ENCODE results near the gene EXOG. TPM values are rescaled to one million over a fixed set of nuclear protein-coding genes. Genes with fewer than 3 reads are reported as not detected.

EXOG gene
- total RNA-seq: 1 to 10 TPM in 3 of 4 donors, under 1 TPM in 1; 0.34 to 3.9 (median 3.1) TPM

GRCh38 chr3:38496131-38496910 lies at the start of gene EXOG:
Gene EXOG (plus strand): TSS chr3:38496340. CDS start chr3:38496368, 28 bp downstream.
- TF ChIP-seq CTCF (IDR thresholded peaks at IDR 0.05) (peak in 1 of 3 donors; percentile 15), POLR2A (IDR thresholded peaks at IDR 0.05) (no peak)
- WGBS, 2 donors: 1% methylated on average over 26 to 53 of the region's 53 CpGs
- intact Hi-C loops (cut with DNase I; ENCODE audit: low total_unique reads): no loop called here
- H3K4me3 ChIP-seq (ENCODE audit: low read depth, poor library complexity, severe bottlenecking): peak within 1 kb of the TSS; percentile 53
- DNase-seq (ENCODE audit: low spot score in 2 of 2): peak; percentile 87 to 98

- DNase-seq (ENCODE audit: low spot score in 2 of 2): no peak
- intact Hi-C loops (cut with DNase I; ENCODE audit: low total_unique reads): no loop called here
- TF ChIP-seq CTCF (IDR thresholded peaks at IDR 0.05) (no peak), POLR2A (IDR thresholded peaks at IDR 0.05) (no peak)
- H3K4me3 ChIP-seq (ENCODE audit: low read depth, poor library complexity, severe bottlenecking): no peak overlapping the region
Observed at GRCh38 chr3:38446812-38447211, 49.3 kb upstream of the EXOG start.

- intact Hi-C loops (cut with DNase I; ENCODE audit: low total_unique reads): no loop called here
- no peak overlapping the region for H3K4me3 ChIP-seq (ENCODE audit: low read depth, poor library complexity, severe bottlenecking)
- WGBS, 2 donors: 96 to 99% methylated on average over 3 of the region's 3 CpGs
- no peak for TF ChIP-seq CTCF (IDR thresholded peaks at IDR 0.05)
- no peak for TF ChIP-seq POLR2A (IDR thresholded peaks at IDR 0.05)
- DNase-seq (ENCODE audit: low spot score in 2 of 2): no peak
Observed at GRCh38 chr3:38450853-38451252, 45.3 kb upstream of the EXOG start.

- TF ChIP-seq POLR2A (IDR thresholded peaks at IDR 0.05) (no peak), CTCF (IDR thresholded peaks at IDR 0.05) (no peak)
- WGBS, 2 donors: 8 to 9% methylated on average over 30 to 33 of the region's 48 CpGs
- peak within 1 kb of the TSS; percentile 62 for H3K4me3 ChIP-seq (ENCODE audit: low read depth, poor library complexity, severe bottlenecking)
- peak; percentile 86 to 97 for DNase-seq (ENCODE audit: low spot score in 2 of 2)
- intact Hi-C loops (cut with DNase I; ENCODE audit: low total_unique reads): no loop called here
Observed at GRCh38 chr3:38453075-38453912, 42.8 kb upstream of the EXOG start, which contains the start of gene ACVR2B. Gene ACVR2B (plus strand): TSS chr3:38453890. CDS start chr3:38454323, 433 bp downstream.

- 0% methylated on average over 1 of the region's 36 CpGs for WGBS, 2 donors
- H3K4me3 ChIP-seq (ENCODE audit: low read depth, poor library complexity, severe bottlenecking): peak overlapping the region; percentile 62
- no peak for DNase-seq (ENCODE audit: low spot score in 2 of 2)
- no peak for TF ChIP-seq POLR2A (IDR thresholded peaks at IDR 0.05)
- no peak for TF ChIP-seq CTCF (IDR thresholded peaks at IDR 0.05)
- intact Hi-C loops (cut with DNase I; ENCODE audit: low total_unique reads): no loop called here
Observed at GRCh38 chr3:38453913-38454177, 42.3 kb upstream of the EXOG start.

Measured in lower leg skin (tissue), 4 donors.